ENCODE measurements around the gene LAMC3. TPM values are rescaled to one million over a fixed set of nuclear protein-coding genes. Genes with fewer than 3 reads are reported as not detected.

The LAMC3 gene
- polyA plus RNA-seq, 1 donor, result 1.9 TPM

DNA sequence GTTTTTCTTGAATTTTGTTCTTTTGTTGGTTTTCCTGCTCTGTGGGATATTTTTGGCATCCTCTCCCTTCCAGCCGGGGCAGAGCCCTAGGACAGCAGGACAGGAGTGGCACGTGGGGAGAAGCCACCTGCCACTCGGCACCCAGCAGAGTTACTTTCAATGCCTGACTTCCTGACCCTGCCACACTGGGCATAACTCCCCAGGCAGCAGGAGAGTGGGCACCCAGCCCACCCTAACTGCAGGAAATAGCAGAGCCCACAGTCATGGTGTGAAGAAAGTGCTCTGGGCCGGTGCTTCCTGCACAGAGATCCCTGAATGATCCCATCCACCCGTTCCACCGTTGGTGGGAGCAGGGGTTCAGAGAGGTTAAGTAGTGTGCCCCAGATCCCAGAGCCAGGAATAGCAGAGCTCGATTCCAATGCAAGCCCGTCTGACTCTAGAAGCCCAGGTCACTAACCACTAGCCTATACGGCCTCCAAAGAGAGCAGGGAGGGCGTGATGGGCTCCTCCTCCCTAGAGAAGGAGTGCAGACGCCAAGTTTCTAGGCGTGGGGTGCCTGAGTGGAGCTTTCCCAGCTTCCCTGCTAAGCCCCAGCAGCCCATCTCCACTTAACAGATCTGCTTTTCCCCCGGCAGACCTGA is 108.3 kb downstream of the LAMC3 start:
- DNase-seq (ENCODE audit: low read depth), result no peak

GRCh38 chr9:131117762-131118145 is 108.8 kb downstream of the LAMC3 start:
- DNase-seq (ENCODE audit: low read depth), result no peak

DNA sequence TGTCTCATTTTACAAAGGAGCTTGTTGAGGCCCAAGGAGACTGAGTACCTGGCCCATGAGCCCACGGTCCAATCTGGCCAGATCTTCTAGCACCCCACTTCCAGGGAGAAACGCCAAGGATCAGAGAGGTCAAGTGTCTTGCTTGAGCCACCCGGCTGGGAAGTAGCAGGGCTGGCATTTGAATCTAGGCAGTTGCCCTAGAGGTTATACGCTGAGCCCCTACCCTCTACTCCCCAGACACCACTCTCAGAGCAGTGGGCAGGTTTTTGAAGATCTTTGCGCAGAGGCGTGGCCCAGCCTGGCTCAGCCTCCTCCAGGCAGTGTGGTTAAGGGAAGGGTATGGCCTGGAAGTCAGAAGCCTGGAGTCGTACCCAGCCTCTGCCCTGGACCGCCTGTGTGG is 110.6 kb downstream of the LAMC3 start:
- DNase-seq (ENCODE audit: low read depth), result no peak

GRCh38 chr9:131120620-131121228 is 111.8 kb downstream of the LAMC3 start:
- DNase-seq (ENCODE audit: low read depth), result no peak

DNA sequence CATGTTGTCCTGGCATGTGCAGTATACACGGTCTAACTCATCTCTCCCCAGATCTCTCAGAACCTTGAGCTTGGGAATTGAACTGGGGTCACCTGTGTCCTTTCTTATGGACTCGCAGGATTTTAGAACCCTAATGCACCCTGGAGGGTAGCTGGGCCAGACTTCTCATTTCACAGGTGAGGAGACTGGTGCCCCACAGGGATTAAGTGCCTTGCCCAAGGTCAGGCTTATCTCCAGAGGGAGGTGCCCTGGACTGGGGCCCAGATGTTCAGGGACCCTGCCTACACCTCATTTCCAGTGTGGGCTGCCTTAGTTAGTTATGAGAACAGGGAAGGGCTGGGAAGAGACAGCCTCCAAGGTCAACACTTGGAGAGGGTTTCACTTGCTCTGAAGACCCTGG is 112.4 kb downstream of the LAMC3 start:
- no peak for DNase-seq (ENCODE audit: low read depth)

GRCh38 chr9:131122158-131122557 is 113.2 kb downstream of the LAMC3 start:
- DNase-seq (ENCODE audit: low read depth), result no peak

- no peak for DNase-seq (ENCODE audit: low read depth)
These were observed 116.0 kb downstream of the LAMC3 start for GRCh38 chr9:131125038-131125287.

GRCh38 chr9:131125288-131126058 is 116.5 kb downstream of the LAMC3 start, which contains the start of gene NUP214:
Gene NUP214 (plus strand): TSS chr9:131125586. CDS start chr9:131125705, 119 bp downstream.
- DNase-seq (ENCODE audit: low read depth), result peak; percentile 97

- no peak for DNase-seq (ENCODE audit: low read depth)
These were observed 117.1 kb downstream of the LAMC3 start for GRCh38 chr9:131126059-131126426.

DNA sequence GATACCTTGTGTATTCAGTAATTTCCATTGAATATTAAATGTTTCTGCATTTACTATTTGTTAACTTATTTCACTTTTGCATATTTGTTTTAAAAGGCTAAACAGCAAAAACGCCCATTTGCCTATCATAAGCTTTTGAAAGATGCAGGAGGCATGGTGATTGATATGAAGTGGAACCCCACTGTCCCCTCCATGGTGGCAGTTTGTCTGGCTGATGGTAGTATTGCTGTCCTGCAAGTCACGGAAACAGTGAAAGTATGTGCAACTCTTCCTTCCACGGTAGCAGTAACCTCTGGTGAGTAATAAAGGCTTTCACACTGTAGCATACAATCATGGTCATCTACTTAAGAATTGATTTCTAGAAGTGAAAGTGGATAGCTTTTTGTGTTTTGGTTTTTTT is 120.2 kb downstream of the LAMC3 start:
- DNase-seq (ENCODE audit: low read depth), result no peak

- DNase-seq (ENCODE audit: low read depth), result no peak
These were observed 129.7 kb downstream of the LAMC3 start for GRCh38 chr9:131138676-131139075.

GRCh38 chr9:131140112-131140511 is 131.1 kb downstream of the LAMC3 start:
- no peak for DNase-seq (ENCODE audit: low read depth)

DNA sequence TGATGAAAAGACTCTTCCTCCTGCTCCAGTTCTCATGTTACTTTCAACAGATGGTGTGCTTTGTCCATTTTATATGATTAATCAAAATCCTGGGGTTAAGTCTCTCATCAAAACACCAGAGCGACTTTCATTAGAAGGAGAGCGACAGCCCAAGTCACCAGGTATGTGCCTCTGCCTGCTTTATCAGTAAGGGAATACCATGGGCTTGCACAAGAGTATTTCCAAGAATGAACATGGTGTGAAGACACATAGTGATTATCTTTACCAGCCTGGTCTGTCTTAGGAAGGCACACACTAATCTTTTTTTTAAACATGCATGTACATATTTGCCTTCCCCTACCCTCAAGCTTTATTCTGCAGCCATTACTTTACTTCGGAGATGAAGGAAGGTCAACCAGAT is 131.6 kb downstream of the LAMC3 start:
- DNase-seq (ENCODE audit: low read depth), result no peak

DNA sequence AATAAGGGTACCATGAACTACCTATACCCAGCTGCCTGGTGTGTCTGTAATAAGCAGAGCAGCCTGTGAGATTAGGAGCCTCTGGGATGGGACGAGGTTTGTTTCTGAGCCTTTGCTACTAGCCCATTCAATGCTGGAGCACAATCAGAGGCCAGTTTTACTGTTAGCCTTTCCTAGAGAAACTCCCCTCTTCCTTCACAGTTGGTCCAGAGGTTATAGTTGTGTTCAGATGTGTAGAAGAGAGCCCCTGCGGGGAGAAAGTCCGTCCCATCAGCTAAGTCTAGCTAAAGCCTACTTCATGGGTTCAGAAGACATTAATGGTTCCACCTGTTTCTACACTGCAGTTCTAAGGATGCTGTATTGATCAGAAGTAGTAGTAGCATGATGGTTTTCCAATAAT is 133.2 kb downstream of the LAMC3 start:
- no peak for DNase-seq (ENCODE audit: low read depth)

Other genes starting within 250 kb of the LAMC3 start
- gene ABL1, start 173.9 kb upstream of the LAMC3 start, polyA plus RNA-seq (ENCODE audit: insufficient read length), result 52.6 TPM
- gene QRFP, start 112.4 kb upstream of the LAMC3 start, polyA plus RNA-seq (ENCODE audit: insufficient read length), result 0.33 TPM
- gene FIBCD1, start 69.9 kb upstream of the LAMC3 start, polyA plus RNA-seq (ENCODE audit: insufficient read length), result not detected
- 27.8 TPM for gene AIF1L, start 87.4 kb downstream of the LAMC3 start, polyA plus RNA-seq (ENCODE audit: insufficient read length)
- 27.1 TPM for gene NUP214, start 116.4 kb downstream of the LAMC3 start, polyA plus RNA-seq (ENCODE audit: insufficient read length)